GM19397 (cell line): ENCODE results near the gene VSNL1.

Experiments
- ATAC-seq: cut with Tn5 transposase; IDR thresholded peaks from one replicate; pipeline ENCODE4 v1.9.1; 2021; ENCODE audit warnings: mild to moderate bottlenecking, moderate library complexity; ENCODE audit not compliant: unreplicated experiment

The VSNL1 gene

DNA sequence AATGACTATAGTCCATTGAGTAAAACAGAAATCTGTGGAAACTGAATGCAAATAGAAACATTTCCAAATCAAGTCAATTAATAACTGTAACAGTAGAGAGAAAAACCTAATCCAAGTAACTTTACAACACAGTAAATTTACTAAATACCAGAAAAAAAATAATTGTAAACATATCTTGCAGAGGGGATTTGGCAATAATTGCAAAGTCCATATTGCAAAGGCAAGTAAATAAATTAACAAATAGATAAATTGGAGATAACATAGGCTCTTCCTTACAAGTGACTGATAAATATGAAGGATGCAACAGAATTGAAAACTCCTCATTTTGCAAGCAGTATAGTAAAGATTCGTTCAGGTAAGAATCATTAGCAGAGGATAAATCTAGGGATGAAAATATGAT, 148.1 kb downstream of the VSNL1 start:
- ATAC-seq: no peak

DNA sequence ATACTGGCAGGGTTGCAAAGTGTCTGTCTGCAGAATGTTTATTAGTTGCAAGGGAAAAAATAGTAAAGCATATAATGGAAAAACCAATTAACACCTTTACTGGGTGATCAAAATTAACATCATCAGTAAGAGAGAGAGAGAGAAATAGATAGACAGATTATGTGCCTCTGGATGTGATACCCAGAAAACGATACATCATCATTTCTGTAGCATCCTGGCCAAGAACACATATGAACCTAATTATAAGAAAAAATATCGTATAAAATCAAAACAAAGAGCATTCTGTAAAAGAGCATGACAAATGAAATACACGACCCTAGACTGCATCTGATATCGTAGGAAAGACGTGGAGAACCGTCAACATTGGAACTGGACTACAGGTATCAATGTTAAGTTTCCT, 148.5 kb downstream of the VSNL1 start:
- ATAC-seq: no peak

DNA sequence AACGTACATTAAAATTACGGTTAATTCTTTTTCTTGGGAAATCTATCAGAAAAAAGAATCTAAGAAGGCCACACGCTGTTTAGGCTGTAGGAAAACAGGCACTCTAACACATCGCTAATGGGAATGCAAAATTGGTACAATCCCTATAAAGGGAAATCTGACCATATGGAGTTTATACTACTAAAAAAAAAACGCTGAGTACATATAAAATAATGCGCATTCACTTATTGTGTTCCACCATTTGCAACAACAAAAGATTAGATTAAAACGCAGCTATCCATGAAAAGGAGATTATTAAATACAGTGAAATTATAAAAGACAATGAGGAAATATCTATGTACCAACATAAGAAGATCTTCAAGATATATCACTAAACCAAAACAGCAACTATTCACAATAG, 150.3 kb downstream of the VSNL1 start:
- ATAC-seq: no peak
